Ovary (tissue), 3 donors: ENCODE results near the gene PACS2.

ENCODE experiments used
- POLR2A ChIP-seq: fragments of 450-650 bp; IDR thresholded peaks from one replicate; pipeline ENCODE4 v1.6.1; 2017; ENCODE audit warnings: antibody characterized with exemption, mild to moderate bottlenecking, moderate library complexity
- TF ChIP-seq, protein P1 (sequence below), 3 donors: fragments of 450-650 bp in 2 of 3; fragments of 200-600 bp in 1 of 3; IDR thresholded peaks; one replicate each; pipeline versions ENCODE4 v1.5.1 to v1.8.0; 2016 to 2022; ENCODE audit warnings: antibody characterized with exemption in 3 of 3, mild to moderate bottlenecking in 1 of 3
- donor health status: DM: no; HTN: no; CAD: no.

DNA sequence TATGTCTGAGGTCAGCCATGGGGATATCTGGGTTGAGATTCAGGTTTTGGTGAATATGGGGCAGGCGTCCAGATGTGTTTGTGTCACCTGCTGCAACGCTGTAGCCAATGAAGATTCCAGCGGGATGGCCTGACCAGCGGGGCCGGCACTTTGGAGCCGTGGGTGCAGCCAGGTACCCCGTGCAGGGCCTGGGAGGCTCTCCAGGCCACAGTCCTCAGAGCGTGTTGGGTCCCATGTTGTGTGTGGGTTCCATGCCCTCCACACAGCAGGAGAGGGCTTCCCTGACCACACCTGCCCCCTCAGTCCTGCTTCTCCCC is 80.9 kb downstream of the PACS2 start:
- no peak for TF ChIP-seq POLR2A
- TF ChIP-seq, protein P1, sequence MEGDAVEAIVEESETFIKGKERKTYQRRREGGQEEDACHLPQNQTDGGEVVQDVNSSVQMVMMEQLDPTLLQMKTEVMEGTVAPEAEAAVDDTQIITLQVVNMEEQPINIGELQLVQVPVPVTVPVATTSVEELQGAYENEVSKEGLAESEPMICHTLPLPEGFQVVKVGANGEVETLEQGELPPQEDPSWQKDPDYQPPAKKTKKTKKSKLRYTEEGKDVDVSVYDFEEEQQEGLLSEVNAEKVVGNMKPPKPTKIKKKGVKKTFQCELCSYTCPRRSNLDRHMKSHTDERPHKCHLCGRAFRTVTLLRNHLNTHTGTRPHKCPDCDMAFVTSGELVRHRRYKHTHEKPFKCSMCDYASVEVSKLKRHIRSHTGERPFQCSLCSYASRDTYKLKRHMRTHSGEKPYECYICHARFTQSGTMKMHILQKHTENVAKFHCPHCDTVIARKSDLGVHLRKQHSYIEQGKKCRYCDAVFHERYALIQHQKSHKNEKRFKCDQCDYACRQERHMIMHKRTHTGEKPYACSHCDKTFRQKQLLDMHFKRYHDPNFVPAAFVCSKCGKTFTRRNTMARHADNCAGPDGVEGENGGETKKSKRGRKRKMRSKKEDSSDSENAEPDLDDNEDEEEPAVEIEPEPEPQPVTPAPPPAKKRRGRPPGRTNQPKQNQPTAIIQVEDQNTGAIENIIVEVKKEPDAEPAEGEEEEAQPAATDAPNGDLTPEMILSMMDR (IDR thresholded peaks at IDR 0.05), result no peak
